ENCODE data around the gene MKI67. TPM values are rescaled to one million over a fixed set of nuclear protein-coding genes. Genes with fewer than 3 reads are reported as not detected.

Gene MKI67
- total and polyA plus RNA-seq, 10 of the 15 experiments (the other 5 are each of a cell fraction or from before 2014, with no cell fraction given) = 22.3 to 183 (median 82.9) TPM

DNA sequence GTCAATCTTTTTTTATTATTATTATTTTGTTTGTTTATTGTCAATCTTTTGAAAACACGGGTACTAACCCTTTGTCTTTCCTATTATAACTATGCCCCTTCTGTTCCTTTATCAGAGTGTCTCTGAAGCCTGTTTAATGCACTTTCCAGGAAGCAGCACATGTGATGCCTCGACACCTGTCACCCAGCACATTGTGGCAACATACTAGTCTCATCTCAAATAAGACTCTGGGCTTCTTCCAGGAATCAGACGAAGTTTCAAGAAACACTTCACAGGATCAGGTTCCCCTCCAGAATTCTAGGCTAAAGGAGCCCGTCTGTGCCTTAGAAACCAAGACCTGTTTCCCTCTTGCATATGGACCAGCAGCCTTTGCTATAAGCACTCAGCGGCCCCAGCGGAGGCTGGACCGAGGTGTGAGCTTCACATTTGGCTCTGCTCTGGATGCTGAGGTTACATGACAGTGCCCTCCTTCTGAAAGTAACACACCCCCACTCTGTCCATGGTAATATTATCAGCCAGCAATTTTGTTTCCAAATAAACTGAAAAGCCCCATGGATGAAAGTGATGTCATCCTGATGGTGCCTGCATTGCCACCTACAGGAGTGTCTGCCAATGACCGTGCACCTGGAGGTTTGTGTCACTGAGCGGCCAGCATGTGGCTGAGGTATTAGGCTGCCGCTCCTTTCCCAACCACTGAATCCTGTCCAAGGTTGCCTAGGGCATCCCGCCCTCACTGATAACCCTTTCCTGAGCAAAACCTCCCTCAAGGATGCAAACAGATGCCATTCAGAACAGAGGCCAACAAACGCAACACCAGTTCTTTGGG lies 38.1 kb downstream of the MKI67 start:
- FAIRE-seq = no peak
- RAD21 ChIA-PET (ENCODE audit: unreplicated experiment) = no interaction called here

More for the DNA sequence above, 38.1 kb downstream of the MKI67 start:
- Histone ChIP-seq H3K4me2 (ENCODE audit: control insufficient read depth, insufficient read depth) (no peak overlapping the region), H2AFZ (ENCODE audit: control insufficient read depth, low read depth, low read length) (no peak overlapping the region), H3K36me3 (ENCODE audit: control insufficient read depth in 2 of 2, insufficient read depth in 2 of 2, low read length in 1 of 2) (no peaks in the 10 kb centered on the region), H3K27ac (ENCODE audit: control insufficient read depth, insufficient read depth) (no peak overlapping the region), H3K4me3 (no peak overlapping the region), H4K20me1 (ENCODE audit: control insufficient read depth, insufficient read depth) (no peaks in the 10 kb centered on the region), H3K9me3 (replicated peaks; ENCODE audit: control insufficient read depth, insufficient read depth, low read length) (no peaks in the 10 kb centered on the region), H3K79me2 (ENCODE audit: control insufficient read depth, insufficient read depth, low read length) (no peaks in the 10 kb centered on the region), H3K4me1 (ENCODE audit: control insufficient read depth, insufficient read depth, low read length) (no peaks in the 10 kb centered on the region), H3K9ac (ENCODE audit: control insufficient read depth, insufficient read depth, low read length) (no peak overlapping the region), H3K27me3 (replicated peaks in 1 of 2; ENCODE audit: control insufficient read depth in 2 of 2, insufficient read depth in 2 of 2, low read length in 1 of 2) (no peaks in the 10 kb centered on the region)
- BruUV-seq (replicated peaks) = no TSS peak
- intact Hi-C loops (cut with micrococcal nuclease; ENCODE audit: unreplicated experiment) = no loop called here
- TF ChIP-seq, protein P1, sequence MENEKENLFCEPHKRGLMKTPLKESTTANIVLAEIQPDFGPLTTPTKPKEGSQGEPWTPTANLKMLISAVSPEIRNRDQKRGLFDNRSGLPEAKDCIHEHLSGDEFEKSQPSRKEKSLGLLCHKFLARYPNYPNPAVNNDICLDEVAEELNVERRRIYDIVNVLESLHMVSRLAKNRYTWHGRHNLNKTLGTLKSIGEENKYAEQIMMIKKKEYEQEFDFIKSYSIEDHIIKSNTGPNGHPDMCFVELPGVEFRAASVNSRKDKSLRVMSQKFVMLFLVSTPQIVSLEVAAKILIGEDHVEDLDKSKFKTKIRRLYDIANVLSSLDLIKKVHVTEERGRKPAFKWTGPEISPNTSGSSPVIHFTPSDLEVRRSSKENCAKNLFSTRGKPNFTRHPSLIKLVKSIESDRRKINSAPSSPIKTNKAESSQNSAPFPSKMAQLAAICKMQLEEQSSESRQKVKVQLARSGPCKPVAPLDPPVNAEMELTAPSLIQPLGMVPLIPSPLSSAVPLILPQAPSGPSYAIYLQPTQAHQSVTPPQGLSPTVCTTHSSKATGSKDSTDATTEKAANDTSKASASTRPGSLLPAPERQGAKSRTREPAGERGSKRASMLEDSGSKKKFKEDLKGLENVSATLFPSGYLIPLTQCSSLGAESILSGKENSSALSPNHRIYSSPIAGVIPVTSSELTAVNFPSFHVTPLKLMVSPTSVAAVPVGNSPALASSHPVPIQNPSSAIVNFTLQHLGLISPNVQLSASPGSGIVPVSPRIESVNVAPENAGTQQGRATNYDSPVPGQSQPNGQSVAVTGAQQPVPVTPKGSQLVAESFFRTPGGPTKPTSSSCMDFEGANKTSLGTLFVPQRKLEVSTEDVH (IDR thresholded peaks at IDR 0.05; ENCODE audit: low read depth, partially characterized antibody) = no peak
- TF ChIP-seq, protein P2, sequence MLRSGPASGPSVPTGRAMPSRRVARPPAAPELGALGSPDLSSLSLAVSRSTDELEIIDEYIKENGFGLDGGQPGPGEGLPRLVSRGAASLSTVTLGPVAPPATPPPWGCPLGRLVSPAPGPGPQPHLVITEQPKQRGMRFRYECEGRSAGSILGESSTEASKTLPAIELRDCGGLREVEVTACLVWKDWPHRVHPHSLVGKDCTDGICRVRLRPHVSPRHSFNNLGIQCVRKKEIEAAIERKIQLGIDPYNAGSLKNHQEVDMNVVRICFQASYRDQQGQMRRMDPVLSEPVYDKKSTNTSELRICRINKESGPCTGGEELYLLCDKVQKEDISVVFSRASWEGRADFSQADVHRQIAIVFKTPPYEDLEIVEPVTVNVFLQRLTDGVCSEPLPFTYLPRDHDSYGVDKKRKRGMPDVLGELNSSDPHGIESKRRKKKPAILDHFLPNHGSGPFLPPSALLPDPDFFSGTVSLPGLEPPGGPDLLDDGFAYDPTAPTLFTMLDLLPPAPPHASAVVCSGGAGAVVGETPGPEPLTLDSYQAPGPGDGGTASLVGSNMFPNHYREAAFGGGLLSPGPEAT (IDR thresholded peaks at IDR 0.05; ENCODE audit: low read depth) = no peak
- TF ChIP-seq, protein P3, sequence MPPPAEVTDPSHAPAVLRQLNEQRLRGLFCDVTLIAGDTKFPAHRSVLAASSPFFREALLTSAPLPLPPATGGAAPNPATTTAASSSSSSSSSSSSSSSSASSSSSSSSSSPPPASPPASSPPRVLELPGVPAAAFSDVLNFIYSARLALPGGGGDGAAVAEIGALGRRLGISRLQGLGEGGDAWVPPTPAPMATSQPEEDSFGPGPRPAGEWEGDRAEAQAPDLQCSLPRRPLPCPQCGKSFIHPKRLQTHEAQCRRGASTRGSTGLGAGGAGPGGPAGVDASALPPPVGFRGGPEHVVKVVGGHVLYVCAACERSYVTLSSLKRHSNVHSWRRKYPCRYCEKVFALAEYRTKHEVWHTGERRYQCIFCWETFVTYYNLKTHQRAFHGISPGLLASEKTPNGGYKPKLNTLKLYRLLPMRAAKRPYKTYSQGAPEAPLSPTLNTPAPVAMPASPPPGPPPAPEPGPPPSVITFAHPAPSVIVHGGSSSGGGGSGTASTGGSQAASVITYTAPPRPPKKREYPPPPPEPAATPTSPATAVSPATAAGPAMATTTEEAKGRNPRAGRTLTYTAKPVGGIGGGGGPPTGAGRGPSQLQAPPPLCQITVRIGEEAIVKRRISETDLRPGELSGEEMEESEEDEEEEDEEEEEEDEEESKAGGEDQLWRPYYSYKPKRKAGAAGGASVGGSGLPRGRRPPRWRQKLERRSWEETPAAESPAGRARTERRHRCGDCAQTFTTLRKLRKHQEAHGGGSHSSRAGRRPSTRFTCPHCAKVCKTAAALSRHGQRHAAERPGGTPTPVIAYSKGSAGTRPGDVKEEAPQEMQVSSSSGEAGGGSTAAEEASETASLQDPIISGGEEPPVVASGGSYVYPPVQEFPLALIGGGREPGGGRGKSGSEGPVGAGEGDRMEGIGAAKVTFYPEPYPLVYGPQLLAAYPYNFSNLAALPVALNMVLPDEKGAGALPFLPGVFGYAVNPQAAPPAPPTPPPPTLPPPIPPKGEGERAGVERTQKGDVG (CRISPR knock-in tag; IDR thresholded peaks at IDR 0.05) = no peak
- SMC1A ChIA-PET (ENCODE audit: uncharacterized antibody, unreplicated experiment) = no interaction called here
- CTCF ChIA-PET = no interaction called here
- peak; percentile 73 for ATAC-seq
- POLR2A ChIA-PET = no interaction called here
- in situ Hi-C loops (cut with MboI) = no loop called here
- 47% methylated on average over 12 of the region's 12 CpGs for WGBS (ENCODE audit: insufficient coverage, insufficient replicate concordance, low lambda C conversion rate, missing lambda C conversion rate)
- no peak for DNase-seq (ENCODE audit: low read depth, low spot score)
